Fibroblast of mammary gland (primary cell): ENCODE data around the gene SYN1.
A peak's percentile ranks its signal among the peaks of the same experiment; 100 is the strongest.

Experiments
- DNase-seq: peaks from one replicate; pipeline ENCODE4 v3.0.0-alpha.2; 2010; ENCODE audit warnings: low read depth
- H3K4me3 ChIP-seq: 2 replicates; pipeline ENCODE4 v1.5.1; 2011; ENCODE audit warnings: low read depth, mild to moderate bottlenecking, low read length, moderate library complexity; ENCODE audit not compliant: control insufficient read depth
- TF ChIP-seq, protein P1 (sequence below): conservative IDR thresholded peaks from 2 replicates; pipeline ENCODE4 v1.5.1; 2011; ENCODE audit warnings: low read depth, low read length, inconsistent platforms; ENCODE audit not compliant: control insufficient read depth, insufficient read depth

Gene SYN1

DNA sequence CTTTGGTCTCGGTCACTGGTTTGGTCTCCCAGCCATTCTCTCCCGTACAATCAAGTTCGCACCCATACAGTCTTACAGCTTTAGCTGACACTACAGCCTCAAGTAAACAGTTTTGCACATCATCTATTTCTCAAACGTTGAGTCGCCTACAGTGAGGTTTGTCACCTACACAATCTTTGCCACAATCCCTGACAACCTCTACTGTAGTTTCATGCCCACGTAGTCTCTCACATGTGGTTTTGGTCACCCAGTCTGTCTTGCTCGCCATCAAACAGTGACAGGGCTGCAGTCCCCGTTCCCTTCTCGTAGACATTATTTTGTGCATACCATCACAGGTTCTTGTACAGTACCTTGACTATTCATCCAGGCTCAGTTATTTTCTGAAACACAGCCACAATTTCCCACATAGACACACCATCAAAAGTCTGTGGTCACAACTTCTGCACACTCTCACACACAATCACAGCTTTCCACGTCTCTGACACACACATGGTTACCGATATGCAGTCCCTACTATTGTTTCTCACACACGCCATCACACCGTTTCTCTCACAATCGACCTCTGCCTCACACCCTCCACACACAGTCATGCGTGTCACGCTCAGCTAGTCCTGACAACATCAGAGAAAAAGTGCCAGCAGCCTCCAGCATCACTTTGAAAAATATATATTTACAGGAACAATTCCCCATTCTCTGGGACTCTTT is 15.4 kb upstream of the SYN1 start:
- TF ChIP-seq, protein P1, sequence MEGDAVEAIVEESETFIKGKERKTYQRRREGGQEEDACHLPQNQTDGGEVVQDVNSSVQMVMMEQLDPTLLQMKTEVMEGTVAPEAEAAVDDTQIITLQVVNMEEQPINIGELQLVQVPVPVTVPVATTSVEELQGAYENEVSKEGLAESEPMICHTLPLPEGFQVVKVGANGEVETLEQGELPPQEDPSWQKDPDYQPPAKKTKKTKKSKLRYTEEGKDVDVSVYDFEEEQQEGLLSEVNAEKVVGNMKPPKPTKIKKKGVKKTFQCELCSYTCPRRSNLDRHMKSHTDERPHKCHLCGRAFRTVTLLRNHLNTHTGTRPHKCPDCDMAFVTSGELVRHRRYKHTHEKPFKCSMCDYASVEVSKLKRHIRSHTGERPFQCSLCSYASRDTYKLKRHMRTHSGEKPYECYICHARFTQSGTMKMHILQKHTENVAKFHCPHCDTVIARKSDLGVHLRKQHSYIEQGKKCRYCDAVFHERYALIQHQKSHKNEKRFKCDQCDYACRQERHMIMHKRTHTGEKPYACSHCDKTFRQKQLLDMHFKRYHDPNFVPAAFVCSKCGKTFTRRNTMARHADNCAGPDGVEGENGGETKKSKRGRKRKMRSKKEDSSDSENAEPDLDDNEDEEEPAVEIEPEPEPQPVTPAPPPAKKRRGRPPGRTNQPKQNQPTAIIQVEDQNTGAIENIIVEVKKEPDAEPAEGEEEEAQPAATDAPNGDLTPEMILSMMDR: no peak

GRCh38 chrX:47633689-47634590 is 14.3 kb upstream of the SYN1 start:
- H3K4me3 ChIP-seq: no peak overlapping the region
- DNase-seq: peak; percentile 61
- TF ChIP-seq, protein P1: no peak

More for the DNA sequence above, 15.4 kb upstream of the SYN1 start:
- no peak for DNase-seq
- H3K4me3 ChIP-seq: no peak overlapping the region

DNA sequence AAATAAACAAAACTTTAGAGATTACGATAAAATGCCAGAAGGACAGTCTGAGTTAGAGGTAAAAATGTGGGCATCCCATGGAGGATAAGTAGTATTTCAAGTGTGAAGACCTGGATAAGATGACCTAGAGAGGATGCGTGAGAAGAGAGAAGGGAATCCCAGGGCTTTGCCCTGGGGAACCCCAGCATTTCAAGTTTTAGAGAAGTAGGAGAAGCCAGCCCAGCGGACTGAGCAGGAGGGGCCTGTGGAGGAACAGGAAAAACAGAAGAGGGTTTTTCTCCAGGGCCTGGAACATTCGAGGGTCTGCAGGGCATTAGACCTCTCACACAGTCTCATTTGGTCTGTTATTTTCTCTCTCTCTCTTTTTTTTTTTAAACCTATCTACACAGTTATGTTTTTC is 13.0 kb upstream of the SYN1 start:
- H3K4me3 ChIP-seq: no peak overlapping the region
- no peak for DNase-seq
- TF ChIP-seq, protein P1: no peak

DNA sequence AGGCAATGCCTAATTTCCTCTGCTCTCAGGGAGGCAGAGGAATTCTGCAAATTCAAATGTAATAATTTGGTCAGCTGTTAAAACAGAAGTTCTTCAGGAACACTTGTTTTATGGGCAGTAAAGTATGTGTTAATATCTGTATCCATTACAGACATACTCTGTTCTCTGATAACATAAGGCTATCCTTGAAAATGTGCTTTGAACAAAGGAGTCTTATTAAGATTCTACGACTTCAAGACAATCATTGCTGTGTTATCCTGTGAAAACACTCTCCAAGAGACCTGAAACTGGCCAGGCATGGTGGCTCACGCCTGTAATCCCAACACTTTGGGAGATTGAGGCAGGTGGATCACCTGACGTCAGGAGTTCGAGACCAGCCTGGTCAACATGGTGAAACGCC is 12.0 kb upstream of the SYN1 start:
- DNase-seq: no peak

DNA sequence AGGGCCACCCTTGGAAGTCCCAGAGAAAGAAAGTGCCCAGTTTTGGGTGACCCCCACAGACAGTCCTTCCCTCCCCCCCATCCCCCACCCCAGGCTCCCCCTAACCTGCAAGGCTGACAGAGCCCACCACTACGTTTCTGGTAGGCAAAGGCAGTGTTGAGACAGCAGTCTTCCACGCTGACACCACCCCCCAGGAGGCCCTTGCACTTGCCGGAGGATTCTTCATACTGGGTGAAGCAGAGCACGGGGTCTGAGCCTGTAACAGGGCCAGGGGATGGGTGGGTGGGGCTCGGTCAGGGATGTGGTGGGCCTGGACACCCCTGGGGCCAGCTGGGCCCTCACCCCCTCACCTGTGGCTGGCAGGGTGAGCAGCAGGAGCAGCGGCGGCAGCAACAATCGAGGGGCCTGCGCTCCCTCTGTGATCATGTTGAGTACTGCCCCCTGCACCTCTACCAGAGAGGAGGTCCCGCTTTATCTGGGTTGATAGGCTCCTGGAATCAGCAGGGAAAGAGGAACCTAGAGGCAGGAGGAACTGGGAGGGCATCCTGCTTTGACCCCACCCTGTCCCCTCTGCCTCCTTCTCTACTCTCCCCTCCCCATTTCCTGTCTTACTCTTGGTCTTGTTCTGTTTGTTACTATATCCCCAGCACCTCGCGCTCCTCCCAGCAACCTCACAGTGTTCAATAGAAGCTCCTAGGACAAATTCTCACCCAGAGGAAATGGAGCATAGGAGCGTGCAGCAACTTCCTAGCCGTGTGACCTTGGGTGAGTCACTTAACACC is 10.0 kb upstream of the SYN1 start, which contains the start of gene CFP:
Gene CFP (minus strand): TSS at position 512 of the 782 bp plus-strand sequence. CDS start 86 bp downstream, at position 426.
- H3K4me3 ChIP-seq: no peak within 1 kb of the TSS
- TF ChIP-seq, protein P1: no peak
- DNase-seq: no peak

More for the DNA sequence above, 12.0 kb upstream of the SYN1 start:
- TF ChIP-seq, protein P1: no peak
- H3K4me3 ChIP-seq: no peak overlapping the region

- TF ChIP-seq, protein P1: no peak
- no peak overlapping the region for H3K4me3 ChIP-seq
- DNase-seq: no peak
Measured at GRCh38 chrX:47628982-47629381, 9.3 kb upstream of the SYN1 start.
